GM18873 (cell line): ENCODE results near the gene PI4KA.

ENCODE experiments used
- ATAC-seq: cut with Tn5 transposase; IDR thresholded peaks from one replicate; pipeline ENCODE4 v1.9.1; 2021; ENCODE audit warnings: mild to moderate bottlenecking, moderate library complexity, moderate number of reproducible peaks; ENCODE audit not compliant: unreplicated experiment, low FRiP score

PI4KA gene

DNA sequence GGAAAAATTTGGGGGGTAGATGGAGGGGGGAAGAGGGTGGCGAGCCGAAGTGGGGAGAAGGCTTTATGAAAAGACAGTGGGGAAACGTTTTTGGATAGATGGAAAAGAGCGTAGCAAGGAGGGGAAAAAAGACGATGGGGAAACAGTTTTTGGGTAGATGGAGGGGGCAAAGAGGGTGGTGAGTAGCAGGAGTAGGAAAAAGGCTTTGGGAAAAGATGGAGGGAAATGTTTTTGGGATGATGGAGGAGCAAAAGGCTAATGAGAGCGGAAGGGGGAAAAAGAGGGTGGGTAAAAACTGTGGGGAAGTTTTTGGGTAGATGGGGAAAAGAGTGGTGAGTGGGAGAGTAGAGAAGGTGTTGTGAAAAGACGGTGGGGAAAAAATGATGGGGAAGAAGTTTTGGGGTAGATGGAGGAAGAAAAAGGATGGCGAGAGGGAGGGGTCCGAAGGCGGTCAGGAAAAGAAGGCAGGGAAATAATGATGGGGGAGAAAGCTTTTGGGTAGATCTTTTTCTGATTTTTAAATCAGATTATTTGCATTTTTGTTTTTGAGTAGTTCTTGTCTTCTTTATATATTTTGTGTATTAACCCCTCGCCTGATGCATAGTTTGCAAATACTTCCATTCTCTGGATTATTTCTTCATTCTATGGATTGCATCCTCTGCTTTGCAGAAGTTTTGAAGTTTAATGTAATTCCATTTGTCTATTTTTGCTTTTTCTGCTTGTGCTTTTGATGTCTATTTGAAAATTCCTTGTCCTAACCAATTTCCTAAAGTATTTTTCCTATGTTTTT lies 200.0 kb downstream of the PI4KA start:
- no peak for ATAC-seq

- ATAC-seq: no peak
These were observed 200.6 kb downstream of the PI4KA start for GRCh38 chr22:20657963-20658362.
